ENCODE data around the gene APOBR. TPM values are rescaled to one million over a fixed set of nuclear protein-coding genes. Genes with fewer than 3 reads are reported as not detected.
"Not testable (repeated sequence)": the region's sequence is repeated elsewhere in the genome, so short reads cannot be mapped to it uniquely, and the experiment has no call there.

APOBR gene
- total RNA-seq, 1 donor = 3.6 TPM

- Histone ChIP-seq H3K9me3 (ENCODE audit: low read depth, low read length) (no peaks in the 10 kb centered on the region), H3K27me3 (ENCODE audit: insufficient read depth, low read length) (no peaks in the 10 kb centered on the region), H3K4me3 (ENCODE audit: low read length) (no peak overlapping the region), H3K4me1 (ENCODE audit: insufficient read depth, low read length) (peaks cover 39% of the 10 kb centered on the region)
Observed at GRCh38 chr16:28531777-28532744, 37.6 kb downstream of the APOBR start.

GRCh38 chr16:28532940-28533647 is 38.7 kb downstream of the APOBR start:
- H3K27me3 ChIP-seq (ENCODE audit: insufficient read depth, low read length) = no peaks in the 10 kb centered on the region
- H3K9me3 ChIP-seq (ENCODE audit: low read depth, low read length) = no peaks in the 10 kb centered on the region
- H3K4me1 ChIP-seq (ENCODE audit: insufficient read depth, low read length) = peaks cover 41% of the 10 kb centered on the region
- no peak overlapping the region for H3K4me3 ChIP-seq (ENCODE audit: low read length)

- H3K4me1 ChIP-seq (ENCODE audit: insufficient read depth, low read length) = peaks cover 53% of the 10 kb centered on the region
- no peaks in the 10 kb centered on the region for H3K9me3 ChIP-seq (ENCODE audit: low read depth, low read length)
- H3K4me3 ChIP-seq (ENCODE audit: low read length) = no peak overlapping the region
- H3K27me3 ChIP-seq (ENCODE audit: insufficient read depth, low read length) = no peaks in the 10 kb centered on the region
Observed at GRCh38 chr16:28534542-28535373, 40.3 kb downstream of the APOBR start.

GRCh38 chr16:28537076-28537475 is 42.6 kb downstream of the APOBR start:
- no peaks in the 10 kb centered on the region for H3K9me3 ChIP-seq (ENCODE audit: low read depth, low read length)
- H3K4me1 ChIP-seq (ENCODE audit: insufficient read depth, low read length) = peaks cover 49% of the 10 kb centered on the region
- no peaks in the 10 kb centered on the region for H3K27me3 ChIP-seq (ENCODE audit: insufficient read depth, low read length)
- H3K4me3 ChIP-seq (ENCODE audit: low read length) = no peak overlapping the region

GRCh38 chr16:28537964-28538732 is 43.7 kb downstream of the APOBR start:
- no peaks in the 10 kb centered on the region for H3K9me3 ChIP-seq (ENCODE audit: low read depth, low read length)
- no peaks in the 10 kb centered on the region for H3K27me3 ChIP-seq (ENCODE audit: insufficient read depth, low read length)
- no peak overlapping the region for H3K4me3 ChIP-seq (ENCODE audit: low read length)
- peaks cover 49% of the 10 kb centered on the region for H3K4me1 ChIP-seq (ENCODE audit: insufficient read depth, low read length)

- Histone ChIP-seq H3K9me3 (ENCODE audit: low read depth, low read length) (no peaks in the 10 kb centered on the region), H3K4me3 (ENCODE audit: low read length) (no peak within 1 kb of the TSS), H3K27me3 (ENCODE audit: insufficient read depth, low read length) (no peaks in the 10 kb centered on the region), H3K4me1 (ENCODE audit: insufficient read depth, low read length) (peaks cover 49% of the 10 kb centered on the region)
Observed at GRCh38 chr16:28538733-28539596, 44.5 kb downstream of the APOBR start, which contains the start of gene NUPR1. NUPR1 (minus strand) TSS chr16:28538974; CDS start chr16:28538907, 67 bp downstream.

GRCh38 chr16:28540346-28540745 is 45.9 kb downstream of the APOBR start:
- Histone ChIP-seq H3K27me3 (ENCODE audit: insufficient read depth, low read length) (no peaks in the 10 kb centered on the region), H3K4me3 (ENCODE audit: low read length) (no peak overlapping the region), H3K9me3 (ENCODE audit: low read depth, low read length) (no peaks in the 10 kb centered on the region), H3K4me1 (ENCODE audit: insufficient read depth, low read length) (peaks cover 36% of the 10 kb centered on the region)

- Histone ChIP-seq H3K4me3 (ENCODE audit: low read length) (no peak overlapping the region), H3K4me1 (ENCODE audit: insufficient read depth, low read length) (peaks cover 34% of the 10 kb centered on the region), H3K9me3 (ENCODE audit: low read depth, low read length) (no peaks in the 10 kb centered on the region), H3K27me3 (ENCODE audit: insufficient read depth, low read length) (no peaks in the 10 kb centered on the region)
Observed at GRCh38 chr16:28542646-28543045, 48.2 kb downstream of the APOBR start.

- H3K27me3 ChIP-seq (ENCODE audit: insufficient read depth, low read length) = no peaks in the 10 kb centered on the region
- H3K4me3 ChIP-seq (ENCODE audit: low read length) = no peak overlapping the region
- no peaks in the 10 kb centered on the region for H3K9me3 ChIP-seq (ENCODE audit: low read depth, low read length)
- peaks cover 33% of the 10 kb centered on the region for H3K4me1 ChIP-seq (ENCODE audit: insufficient read depth, low read length)
Observed at GRCh38 chr16:28543072-28543471, 48.6 kb downstream of the APOBR start.

GRCh38 chr16:28544998-28545397 is 50.6 kb downstream of the APOBR start:
- Histone ChIP-seq H3K27me3 (ENCODE audit: insufficient read depth, low read length) (no peaks in the 10 kb centered on the region), H3K9me3 (ENCODE audit: low read depth, low read length) (no peaks in the 10 kb centered on the region), H3K4me3 (ENCODE audit: low read length) (no peak overlapping the region), H3K4me1 (ENCODE audit: insufficient read depth, low read length) (peaks cover 20% of the 10 kb centered on the region)

- H3K9me3 ChIP-seq (ENCODE audit: low read depth, low read length); H3K27me3 ChIP-seq (ENCODE audit: insufficient read depth, low read length); H3K4me3 ChIP-seq (ENCODE audit: low read length): not testable (repeated sequence)
- H3K4me1 ChIP-seq (ENCODE audit: insufficient read depth, low read length) = peaks cover 20% of the 10 kb centered on the region
Observed at GRCh38 chr16:28545964-28546363, 51.5 kb downstream of the APOBR start.

GRCh38 chr16:28546626-28547025 is 52.2 kb downstream of the APOBR start:
- H3K9me3 ChIP-seq (ENCODE audit: low read depth, low read length) = no peaks in the 10 kb centered on the region
- H3K4me3 ChIP-seq (ENCODE audit: low read length) = no peak overlapping the region
- H3K27me3 ChIP-seq (ENCODE audit: insufficient read depth, low read length) = no peaks in the 10 kb centered on the region
- H3K4me1 ChIP-seq (ENCODE audit: insufficient read depth, low read length) = peaks cover 20% of the 10 kb centered on the region

GRCh38 chr16:28548306-28548802 is 53.9 kb downstream of the APOBR start:
- no peaks in the 10 kb centered on the region for H3K9me3 ChIP-seq (ENCODE audit: low read depth, low read length)

More at GRCh38 chr16:28548306-28548802, 53.9 kb downstream of the APOBR start:
- Histone ChIP-seq H3K4me3 (ENCODE audit: low read length) (no peak overlapping the region), H3K4me1 (ENCODE audit: insufficient read depth, low read length) (peaks cover 14% of the 10 kb centered on the region), H3K27me3 (ENCODE audit: insufficient read depth, low read length) (no peaks in the 10 kb centered on the region)

Data from mononuclear cell (primary cell).